GM23338 (cell line): ENCODE measurements around the gene IL1RL1. TPM values are rescaled to one million over a fixed set of nuclear protein-coding genes. Genes with fewer than 3 reads are reported as not detected.

ENCODE experiments used
- ATAC-seq: fragments of 200-7000 bp; cut with Tn5 transposase; 3 replicates; pipeline ENCODE4 v1.9.1; 2020
- DNase-seq: peaks from one replicate; pipeline ENCODE4 v3.0.0-alpha.2; 2015; ENCODE audit warnings: low spot score
- H2AFZ ChIP-seq: fragments of 200-600 bp; sonication (generic); 2 replicates; pipeline ENCODE4 v1.8.0; 2016; ENCODE audit warnings: antibody characterized with exemption, mild to moderate bottlenecking, moderate library complexity
- H3F3A ChIP-seq: fragments of 200-600 bp; sonication (generic); replicated peaks from 2 replicates; pipeline ENCODE4 v1.8.0; 2017; ENCODE audit warnings: antibody characterized with exemption, mixed run types, low read depth
- H3K27ac ChIP-seq: fragments of 200-600 bp; sonication (generic); 2 replicates; pipeline ENCODE4 v1.6.1; 2016; ENCODE audit warnings: low read depth
- H3K27me3 ChIP-seq: fragments of 200-600 bp; sonication (generic); 2 replicates; pipeline ENCODE4 v1.8.0; 2016; ENCODE audit warnings: mild to moderate bottlenecking, mixed run types, moderate library complexity; ENCODE audit not compliant: insufficient read depth
- H3K36me3 ChIP-seq: fragments of 200-600 bp; sonication (generic); 2 replicates; pipeline ENCODE4 v1.8.0; 2016; ENCODE audit warnings: mild to moderate bottlenecking; ENCODE audit not compliant: insufficient read depth
- H3K4me1 ChIP-seq: fragments of 200-600 bp; sonication (generic); 2 replicates; pipeline ENCODE4 v1.8.0; 2016; ENCODE audit warnings: mild to moderate bottlenecking, moderate library complexity; ENCODE audit not compliant: insufficient read depth
- H3K4me2 ChIP-seq: fragments of 200-600 bp; sonication (generic); 2 replicates; pipeline ENCODE4 v1.7.1; 2017; ENCODE audit warnings: mixed run types
- H3K4me3 ChIP-seq: fragments of 200-600 bp; sonication (generic); 2 replicates; pipeline ENCODE4 v1.6.1; 2016; ENCODE audit warnings: mixed run types
- H3K79me2 ChIP-seq: fragments of 200-600 bp; sonication (generic); replicated peaks from 2 replicates; pipeline ENCODE4 v1.8.0; 2017; ENCODE audit warnings: mild to moderate bottlenecking; ENCODE audit not compliant: insufficient read depth
- H3K9me2 ChIP-seq: fragments of 200-600 bp; sonication (generic); 2 replicates; pipeline ENCODE4 v1.8.0; 2017; ENCODE audit not compliant: insufficient read depth
- H4K20me1 ChIP-seq: fragments of 200-600 bp; sonication (generic); replicated peaks from 2 replicates; pipeline ENCODE4 v1.8.0; 2017; ENCODE audit warnings: mild to moderate bottlenecking; ENCODE audit not compliant: insufficient read depth
- H3K27ac Mint-ChIP-seq: 2 replicates; pipeline ENCODE4 v1.8.0; 2020; ENCODE audit warnings: inconsistent platforms, mild to moderate bottlenecking, moderate library complexity, mixed read lengths
- H3K27me3 Mint-ChIP-seq: 3 replicates; pipeline ENCODE4 v1.8.0; 2022; ENCODE audit warnings: low read depth, mild to moderate bottlenecking, moderate library complexity, mixed read lengths, inconsistent platforms; ENCODE audit not compliant: insufficient read depth, poor library complexity
- H3K36me3 Mint-ChIP-seq: 3 replicates; pipeline ENCODE4 v1.8.0; 2021; ENCODE audit warnings: low read depth, mild to moderate bottlenecking, inconsistent platforms, moderate library complexity, mixed read lengths
- H3K4me1 Mint-ChIP-seq: 3 replicates; pipeline ENCODE4 v1.8.0; 2020; ENCODE audit warnings: mild to moderate bottlenecking, inconsistent platforms, mixed read lengths
- H3K4me3 Mint-ChIP-seq: 3 replicates; pipeline ENCODE4 v1.8.0; 2021; ENCODE audit warnings: moderate library complexity, mild to moderate bottlenecking, inconsistent platforms, mixed read lengths
- H3K9me3 Mint-ChIP-seq: 3 replicates; pipeline ENCODE4 v1.8.0; 2020; ENCODE audit warnings: moderate library complexity, mild to moderate bottlenecking, inconsistent platforms, mixed read lengths
- CREB1 ChIP-seq: fragments of 250-450 bp; sonication (Bioruptor Pico); IDR thresholded peaks from 2 replicates; pipeline ENCODE4 v1.5.0; 2020; ENCODE audit warnings: low read depth, mild to moderate bottlenecking, moderate library complexity
- CTCF ChIP-seq, 2 experiments: fragments of 200-600 bp in 1 of 2; sonication (generic) in 1 of 2; conservative IDR thresholded peaks; 2 replicates each; pipeline versions ENCODE4 v1.5.1 to v1.6.1; 2016 to 2017; ENCODE audit warnings: antibody characterized with exemption in 2 of 2, low read depth in 2 of 2, mild to moderate bottlenecking in 2 of 2, moderate library complexity in 1 of 2
- ETS1 ChIP-seq: IDR thresholded peaks from 2 replicates; pipeline ENCODE4 v1.6.1; 2016; ENCODE audit warnings: antibody characterized with exemption
- EZH2 ChIP-seq: fragments of 200-600 bp; sonication (generic); IDR thresholded peaks from one replicate; pipeline ENCODE4 v1.8.0; 2017; ENCODE audit warnings: antibody characterized with exemption, mild to moderate bottlenecking, low read depth; ENCODE audit not compliant: unreplicated experiment
- EZH2phosphoT487 ChIP-seq: fragments of 200-600 bp; sonication (generic); IDR thresholded peaks from one replicate; pipeline ENCODE4 v1.8.1; 2018; ENCODE audit warnings: antibody characterized with exemption; ENCODE audit not compliant: unreplicated experiment
- JUNB ChIP-seq: IDR thresholded peaks from one replicate; pipeline ENCODE4 v1.6.1; 2016; ENCODE audit warnings: antibody characterized with exemption; ENCODE audit not compliant: unreplicated experiment
- NANOG ChIP-seq: IDR thresholded peaks from 2 replicates; pipeline ENCODE4 v1.6.1; 2016; ENCODE audit warnings: antibody characterized with exemption, borderline replicate concordance
- POLR2AphosphoS5 ChIP-seq: IDR thresholded peaks from 2 replicates; pipeline ENCODE4 v1.6.1; 2016; ENCODE audit warnings: antibody characterized with exemption, low read depth
- REST ChIP-seq: IDR thresholded peaks from one replicate; pipeline ENCODE4 v1.6.1; 2018; ENCODE audit warnings: antibody characterized with exemption; ENCODE audit not compliant: unreplicated experiment
- STAT1 ChIP-seq: IDR thresholded peaks from one replicate; pipeline ENCODE4 v1.6.1; 2016; ENCODE audit warnings: antibody characterized with exemption; ENCODE audit not compliant: unreplicated experiment
- ZNF114 ChIP-seq: fragments of 250-450 bp; sonication (Bioruptor Pico); IDR thresholded peaks from 2 replicates; pipeline ENCODE4 v1.5.0; 2020; ENCODE audit warnings: mild to moderate bottlenecking, moderate library complexity
- ZNF331 ChIP-seq: fragments of 250-450 bp; sonication (Bioruptor Pico); IDR thresholded peaks from 2 replicates; pipeline ENCODE4 v1.5.0; 2020; ENCODE audit warnings: low read depth, mild to moderate bottlenecking, moderate library complexity
- ZNF462 ChIP-seq: fragments of 250-450 bp; sonication (Bioruptor Pico); IDR thresholded peaks from 2 replicates; pipeline ENCODE4 v1.5.0; 2020; ENCODE audit warnings: mild to moderate bottlenecking, moderate library complexity
- polyA plus RNA-seq: library from polyadenylated mRNA; unstranded; fragments of >200 nt; fragmentation: Nextera tagmentation; extraction: Ambion mirVana; gene quantifications from 2 replicates; pipeline ENCODE4 v1.2.1, GENCODE V29; 2016
- total RNA-seq: library from RNA; depleted of rRNA; stranded (reverse); fragments of >200 nt; shearing (Covaris generic); gene quantifications from 2 replicates; pipeline ENCODE4 v1.2.3, GENCODE V29; 2014

The IL1RL1 gene
- total and polyA plus RNA-seq, 2 experiments from 2014 or later = not detected

- no peak overlapping the region for H2AFZ ChIP-seq
- no peak overlapping the region for H3K4me3 Mint-ChIP-seq
- DNase-seq = no peak
These were observed 22.2 kb upstream of the IL1RL1 start for GRCh38 chr2:102289129-102289528.

More at GRCh38 chr2:102289129-102289528, 22.2 kb upstream of the IL1RL1 start:
- no peak overlapping the region for H3K27ac ChIP-seq
- H4K20me1 ChIP-seq = no peaks in the 10 kb centered on the region
- Mint-ChIP-seq H3K9me3 (no peaks in the 10 kb centered on the region), H3K4me1 (no peaks in the 10 kb centered on the region), H3K27ac (no peak overlapping the region), H3K36me3 (no peaks in the 10 kb centered on the region), H3K27me3 (no peaks in the 10 kb centered on the region)
- H3K27me3 ChIP-seq = no peaks in the 10 kb centered on the region
- no peaks in the 10 kb centered on the region for H3F3A ChIP-seq
- H3K79me2 ChIP-seq = no peaks in the 10 kb centered on the region
- no peak overlapping the region for H3K4me3 ChIP-seq
- no peak for ATAC-seq
- H3K36me3 ChIP-seq = no peaks in the 10 kb centered on the region
- TF ChIP-seq CREB1 (CRISPR knock-in tag) = no peak
- no peak for TF ChIP-seq ZNF331 (CRISPR knock-in tag)
- no peak for TF ChIP-seq ETS1
- no peak for TF ChIP-seq POLR2AphosphoS5
- TF ChIP-seq JUNB = no peak
- TF ChIP-seq CTCF (conservative IDR thresholded peaks at IDR 0.05; ENCODE audit: low read depth in 2 of 2) = no peak
- no peak for TF ChIP-seq ZNF462 (CRISPR knock-in tag)
- TF ChIP-seq STAT1 = no peak
- no peak for TF ChIP-seq NANOG
- no peak for TF ChIP-seq ZNF114 (CRISPR knock-in tag)
- no peak for TF ChIP-seq REST
- no peak for TF ChIP-seq EZH2phosphoT487
- TF ChIP-seq EZH2 = no peak
- H3K4me2 ChIP-seq = no peak overlapping the region
- H3K9me2 ChIP-seq = peaks cover 6% of the 10 kb centered on the region
- 0 out of 2 replicates have a peak, but pooled peaks cover 3% of the 10 kb centered on the region for H3K4me1 ChIP-seq
